NCI-H526 treated with DMSO at 0.1 percent for 48 hours (cell line): ENCODE measurements around the gene WDR59.
"Not testable (repeated sequence)": the region's sequence is repeated elsewhere in the genome, so short reads cannot be mapped to it uniquely, and the experiment has no call there.

Experiments
- DNase-seq: peaks from one replicate; lab custom pipeline; 2025; lab: John Stamatoyannopoulos, UW

The WDR59 gene

GRCh38 chr16:75011634-75012307, 26.8 kb upstream of the WDR59 start:
- DNase-seq = no peak

- DNase-seq = no peak
These were observed 25.5 kb upstream of the WDR59 start for GRCh38 chr16:75010427-75010826.

- no peak for DNase-seq
These were observed 22.5 kb upstream of the WDR59 start for GRCh38 chr16:75007443-75007842.

DNA sequence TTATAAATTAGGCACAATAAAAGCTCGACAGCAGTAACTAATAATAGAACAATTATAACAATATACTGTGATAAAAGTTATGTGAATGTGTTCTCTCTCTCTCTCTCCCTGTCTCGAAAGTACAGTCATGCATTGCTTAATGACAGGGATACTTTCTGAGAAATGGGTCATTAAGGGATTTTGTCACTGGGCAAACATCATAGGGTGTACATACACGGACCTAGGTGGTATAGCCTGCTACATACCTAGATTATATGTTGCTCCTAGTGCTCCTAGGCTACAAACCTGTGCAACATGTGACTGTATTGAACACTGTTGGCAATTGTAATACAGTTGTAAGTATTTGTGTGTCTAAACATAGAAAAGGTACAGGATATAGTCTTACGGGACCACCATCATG, 20.8 kb upstream of the WDR59 start:
- DNase-seq = no peak

DNA sequence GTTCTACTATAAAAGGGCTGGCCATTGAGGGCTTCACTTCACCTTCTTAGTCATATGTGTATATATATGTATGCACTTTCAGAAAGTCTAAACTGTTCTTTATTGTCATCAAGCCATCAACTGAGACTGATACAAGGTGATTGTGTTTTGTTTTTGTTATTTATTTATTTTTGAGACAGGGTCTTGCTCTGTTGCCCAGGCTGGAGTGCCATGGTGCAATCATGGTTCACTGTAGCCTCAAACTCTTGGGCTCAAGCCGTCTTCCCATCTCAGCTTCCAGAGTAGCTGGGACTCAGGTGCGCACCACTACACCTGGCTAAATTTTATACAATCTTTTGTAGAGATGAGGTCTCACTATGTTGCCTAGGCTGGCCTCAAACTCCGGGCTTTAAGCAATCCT, 19.5 kb upstream of the WDR59 start:
- DNase-seq = no peak

DNA sequence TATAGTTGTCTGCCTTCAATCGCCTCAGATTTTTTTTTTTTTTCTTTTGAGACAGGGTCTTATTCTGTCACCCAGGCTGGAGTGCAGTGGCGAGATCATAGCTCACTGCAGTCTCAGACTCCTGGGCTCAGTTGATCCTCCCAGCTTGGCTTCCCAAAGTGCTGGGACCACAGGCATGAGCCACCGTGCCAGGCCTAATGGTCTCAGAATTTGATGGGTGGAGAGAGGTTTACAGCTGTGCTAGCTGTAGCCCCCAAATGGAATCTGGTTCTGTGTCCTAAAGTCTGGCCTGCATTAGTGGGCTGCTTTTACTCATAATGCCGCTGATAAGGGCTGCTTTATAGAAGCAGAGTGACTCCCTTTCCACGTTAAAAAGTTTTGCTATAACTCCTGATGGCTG, 19.0 kb upstream of the WDR59 start:
- DNase-seq = no peak

DNA sequence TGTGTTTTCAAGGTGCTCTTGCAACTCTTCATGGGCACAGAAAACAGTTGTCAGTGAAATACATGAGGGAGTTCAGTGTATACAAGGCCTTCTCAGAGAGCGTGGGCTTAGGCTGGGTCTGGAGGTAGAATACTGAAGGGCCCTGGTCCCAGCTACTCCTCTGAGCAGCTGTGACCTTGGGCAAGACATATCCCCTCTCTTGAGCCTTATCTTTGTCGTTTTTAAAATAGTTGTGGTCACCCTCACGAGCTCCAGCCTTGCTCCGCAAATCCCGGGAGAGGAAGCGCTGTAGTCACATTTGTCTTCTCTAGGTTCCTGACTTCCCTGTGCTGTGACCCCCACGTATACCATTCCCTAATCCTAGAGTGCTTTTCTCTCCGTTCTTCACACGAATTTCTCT, 17.6 kb upstream of the WDR59 start:
- no peak for DNase-seq

GRCh38 chr16:75000481-75001081, 15.7 kb upstream of the WDR59 start:
- DNase-seq = no peak

DNA sequence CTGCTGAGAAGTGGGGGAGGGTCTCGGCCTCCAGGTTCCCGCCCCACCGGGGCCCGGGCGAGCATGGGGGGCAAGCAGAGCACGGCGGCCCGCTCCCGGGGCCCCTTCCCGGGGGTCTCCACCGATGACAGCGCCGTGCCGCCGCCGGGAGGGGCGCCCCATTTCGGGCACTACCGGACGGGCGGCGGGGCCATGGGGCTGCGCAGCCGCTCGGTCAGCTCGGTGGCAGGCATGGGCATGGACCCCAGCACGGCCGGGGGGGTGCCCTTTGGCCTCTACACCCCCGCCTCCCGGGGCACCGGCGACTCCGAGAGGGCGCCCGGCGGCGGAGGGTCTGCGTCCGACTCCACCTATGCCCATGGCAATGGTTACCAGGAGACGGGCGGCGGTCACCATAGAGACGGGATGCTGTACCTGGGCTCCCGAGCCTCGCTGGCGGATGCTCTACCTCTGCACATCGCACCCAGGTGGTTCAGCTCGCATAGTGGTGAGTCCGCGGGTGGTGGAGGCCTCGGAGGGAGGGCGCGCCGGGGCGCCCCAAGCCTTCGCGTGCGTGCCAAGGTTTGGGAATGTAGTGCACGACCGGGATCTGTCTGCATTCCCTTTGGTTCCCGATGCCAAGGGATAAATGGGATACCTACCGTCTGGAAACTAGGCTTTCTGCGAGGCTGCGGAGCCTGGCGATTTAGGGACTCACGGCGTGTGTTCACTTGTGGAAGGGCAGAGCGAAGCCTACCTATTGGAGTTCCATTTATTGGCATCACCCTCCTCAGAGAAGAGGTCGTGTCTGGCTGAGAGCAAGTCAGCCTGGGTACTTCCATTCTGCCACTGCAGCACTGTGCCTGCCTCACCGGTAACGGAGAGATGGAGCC, 14.9 kb upstream of the WDR59 start:
- DNase-seq = peak; percentile 11

- no peak for DNase-seq
These were observed 14.3 kb upstream of the WDR59 start for GRCh38 chr16:74999219-74999608.

DNA sequence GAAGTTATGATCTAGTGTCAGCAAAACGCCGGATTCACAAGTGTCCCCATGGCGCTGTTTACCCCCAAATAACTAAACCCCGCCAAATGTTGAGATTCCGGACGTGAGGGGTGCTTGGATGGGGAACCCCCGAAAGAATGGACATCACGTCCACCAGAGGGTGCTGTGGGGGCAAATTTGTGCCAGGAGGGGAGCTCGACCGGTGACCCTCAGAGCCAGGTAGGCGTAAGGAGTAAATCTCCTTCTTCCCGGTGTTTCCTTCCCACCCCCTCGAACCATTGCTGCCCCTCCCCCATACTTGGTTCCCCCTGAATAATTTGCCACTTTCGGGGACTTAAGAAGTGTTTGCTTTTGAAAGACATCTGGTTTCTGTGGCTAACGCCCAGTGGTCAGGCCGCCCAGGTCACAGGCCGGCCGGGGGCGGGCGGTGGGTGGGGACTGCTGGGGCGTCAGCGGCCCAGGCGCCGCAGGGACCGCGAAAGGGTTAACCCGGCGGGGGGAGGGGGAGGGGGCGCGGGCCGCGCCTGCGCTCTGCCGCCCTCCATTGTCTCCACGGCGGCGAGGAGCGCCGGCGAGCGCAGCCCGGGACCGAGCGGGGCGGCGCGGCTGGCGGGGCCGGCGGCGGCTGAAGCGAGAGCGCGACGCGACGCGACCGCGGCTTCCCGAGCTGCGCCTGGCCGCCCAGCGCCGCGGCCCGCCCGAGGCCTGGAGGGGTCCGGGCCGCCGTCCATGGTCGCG, 13.7 kb upstream of the WDR59 start, which contains the start of gene ZNRF1:
ZNRF1 (plus strand) TSS at position 544 of the 738 bp plus-strand sequence. CDS start 648 bp downstream, outside the sequence.
- DNase-seq = peak; percentile 4

DNA sequence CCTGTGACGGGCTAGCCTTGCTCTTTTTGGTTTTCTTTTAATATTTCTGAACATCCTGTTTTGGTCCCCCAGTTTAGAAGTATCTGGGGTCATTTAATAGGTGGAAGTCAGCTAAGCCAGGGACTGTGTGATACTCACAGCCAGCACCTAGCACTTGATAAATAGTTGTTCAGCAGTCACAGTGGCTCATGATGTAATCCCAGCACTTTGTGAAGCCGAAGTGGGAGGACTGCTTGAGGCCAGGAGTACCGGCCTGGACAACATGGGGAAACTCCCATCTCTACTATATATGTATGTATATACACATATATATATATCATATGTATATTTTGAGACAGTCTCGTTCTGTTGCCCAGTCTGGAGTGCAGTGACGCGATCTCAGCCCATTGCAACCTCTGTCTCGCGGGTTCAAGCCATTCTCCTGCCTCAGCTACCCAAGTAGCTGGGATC, 12.1 kb upstream of the WDR59 start:
- DNase-seq = no peak

GRCh38 chr16:74995986-74996385, 11.1 kb upstream of the WDR59 start:
- no peak for DNase-seq

DNA sequence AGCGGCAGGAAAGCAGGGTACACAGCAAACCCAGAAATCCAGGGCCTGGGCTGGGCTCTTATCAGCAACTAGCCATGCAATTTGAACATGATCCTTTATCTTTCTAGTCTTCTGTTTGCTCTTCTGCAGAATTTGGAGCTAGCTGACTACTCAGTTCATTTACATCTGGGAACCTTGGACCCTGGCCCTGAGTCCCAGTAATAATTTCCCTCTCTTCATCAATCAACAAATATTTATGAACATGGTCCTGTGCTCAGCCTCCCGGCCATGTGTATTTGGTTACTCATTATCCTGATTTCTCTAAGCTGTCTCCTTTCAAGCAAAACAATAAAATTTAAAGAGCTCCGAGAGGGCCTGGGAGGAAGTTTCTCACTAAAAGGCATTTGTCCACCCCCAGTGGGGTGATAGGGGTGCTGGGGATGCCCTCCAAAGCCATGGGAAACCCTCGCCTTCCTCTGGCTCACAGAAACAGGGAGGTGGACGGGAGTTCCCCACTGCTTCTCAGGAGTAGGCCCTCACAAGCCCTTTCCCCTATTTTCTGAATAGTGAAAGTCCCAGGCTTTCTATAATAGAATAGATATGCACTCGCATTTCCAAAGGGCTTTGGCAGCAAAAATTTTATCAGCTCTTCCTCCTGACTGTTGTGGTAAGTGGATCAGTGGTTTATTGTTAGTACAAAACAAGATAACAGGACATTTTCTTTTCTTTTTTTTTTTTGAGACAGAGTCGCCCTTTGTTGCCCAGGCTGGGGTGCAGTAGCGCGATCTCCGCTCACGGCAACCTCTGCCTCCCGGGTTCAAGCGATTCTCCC, 6.9 kb upstream of the WDR59 start:
- DNase-seq = no peak

GRCh38 chr16:74991268-74991592, 6.3 kb upstream of the WDR59 start:
- no peak for DNase-seq

- no peak for DNase-seq
These were observed 5.9 kb upstream of the WDR59 start for GRCh38 chr16:74990832-74991231.

DNA sequence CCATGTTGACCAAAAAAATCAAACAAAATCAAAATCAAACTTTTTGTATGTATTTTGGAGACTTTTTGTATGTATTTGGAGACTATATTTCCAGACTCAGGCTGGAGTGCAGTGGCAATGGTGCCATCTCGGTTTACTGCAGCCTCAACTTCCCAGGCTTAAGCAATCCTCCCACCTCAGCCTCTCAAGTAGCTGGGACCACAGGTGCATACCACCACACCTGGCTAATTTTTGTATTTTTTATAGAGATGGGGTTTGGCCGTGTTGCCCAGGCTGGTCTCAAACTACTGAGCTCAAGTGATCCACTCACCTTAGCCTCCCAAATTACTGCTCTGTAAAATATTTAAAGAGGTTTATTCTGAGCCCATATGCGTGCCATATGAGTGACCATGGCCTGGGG, 4.9 kb upstream of the WDR59 start:
- not testable (repeated sequence) for DNase-seq

DNA sequence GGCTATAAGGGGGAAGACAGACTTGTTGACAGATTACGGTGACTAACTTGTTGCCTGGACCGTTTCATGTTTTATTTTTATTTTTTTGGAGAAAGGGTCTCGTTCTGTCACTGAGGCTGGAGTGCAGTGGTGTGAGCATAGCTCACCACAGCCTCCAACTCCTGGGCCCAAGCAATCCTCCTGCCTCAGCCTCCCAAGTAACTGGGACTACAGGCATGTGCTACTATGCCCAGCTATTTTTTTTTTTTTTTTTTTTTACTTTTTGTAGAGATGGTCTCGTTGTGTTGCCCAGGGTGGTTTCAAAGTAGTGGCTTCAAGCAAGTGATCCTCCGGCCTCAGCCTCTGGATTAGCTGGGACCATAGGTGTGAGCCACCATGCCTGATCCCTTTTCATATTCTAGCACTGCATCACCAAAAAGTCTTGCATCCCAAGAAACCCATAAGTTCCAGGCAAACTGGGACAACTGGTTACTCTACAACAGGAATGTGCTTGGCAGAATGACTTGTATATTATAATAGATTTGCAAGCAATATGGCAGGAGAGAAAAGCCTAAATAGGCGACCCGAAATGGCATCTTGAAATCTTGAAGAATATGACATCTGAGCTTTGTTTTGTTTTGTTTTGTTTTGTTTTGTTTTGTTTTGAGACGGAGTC, 2.2 kb upstream of the WDR59 start:
- DNase-seq = no peak

DNA sequence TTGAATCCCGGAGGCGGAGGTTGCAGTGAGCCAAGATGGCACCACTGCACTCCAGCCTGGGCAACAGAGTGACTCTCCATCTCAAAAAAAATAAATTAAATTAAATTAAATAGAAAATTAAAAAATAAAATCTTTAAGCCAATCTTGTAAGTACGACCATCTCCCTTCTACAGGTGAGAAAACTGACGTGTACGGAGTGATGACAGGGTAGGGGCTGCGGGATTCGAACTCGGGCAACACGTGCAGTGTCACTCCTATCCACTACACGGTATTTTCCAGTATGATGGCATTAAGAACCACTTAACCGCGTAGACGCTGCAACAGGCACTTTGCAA, 762 bp downstream of the WDR59 start:
- no peak for DNase-seq

GRCh38 chr16:74982256-74982655, 2.7 kb downstream of the WDR59 start:
- no peak for DNase-seq

- no peak for DNase-seq
These were observed 9.3 kb downstream of the WDR59 start for GRCh38 chr16:74975591-74975990.
